GM21619 (cell line): ENCODE data around the gene LPP.

Experiments
- ATAC-seq: cut with Tn5 transposase; IDR thresholded peaks from one replicate; pipeline ENCODE4 v1.9.1; 2021; ENCODE audit not compliant: unreplicated experiment

Gene LPP

DNA sequence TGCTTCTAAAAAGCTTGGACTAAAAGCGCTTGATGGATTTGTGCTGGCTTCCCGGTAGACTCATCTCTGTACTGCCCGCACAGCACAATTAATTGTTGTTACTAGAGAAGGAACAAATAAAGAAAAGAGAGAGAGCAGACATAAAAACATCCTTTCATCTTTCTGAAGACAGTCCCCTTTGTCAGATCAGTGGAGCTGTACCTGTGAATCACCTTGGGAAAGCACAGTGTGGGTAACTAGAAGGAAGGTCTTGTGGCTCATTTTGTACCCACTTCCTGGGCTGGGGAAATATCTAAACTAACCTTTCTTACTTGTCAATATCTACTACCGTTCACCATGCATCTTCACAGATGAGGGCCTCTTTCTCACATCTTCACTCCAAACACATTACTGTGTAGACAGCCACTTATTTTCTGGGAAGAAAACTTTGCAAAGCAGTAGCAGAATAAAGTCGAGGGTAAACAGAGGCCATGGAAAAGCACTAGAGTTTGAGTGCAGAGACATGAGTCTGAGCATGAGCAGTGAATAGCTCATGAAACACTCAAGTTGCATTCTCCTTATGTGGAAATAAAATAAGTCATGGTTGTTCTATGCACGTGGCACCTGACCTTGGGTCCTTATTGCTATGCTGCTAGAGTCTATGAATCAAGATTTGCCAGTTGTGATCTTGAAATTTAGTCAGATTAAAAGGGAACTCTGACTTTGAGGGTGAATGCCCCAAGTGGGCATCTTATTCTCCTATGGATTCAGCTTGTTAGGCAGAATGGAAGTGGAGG is 169.3 kb downstream of the LPP start:
- no peak for ATAC-seq

DNA sequence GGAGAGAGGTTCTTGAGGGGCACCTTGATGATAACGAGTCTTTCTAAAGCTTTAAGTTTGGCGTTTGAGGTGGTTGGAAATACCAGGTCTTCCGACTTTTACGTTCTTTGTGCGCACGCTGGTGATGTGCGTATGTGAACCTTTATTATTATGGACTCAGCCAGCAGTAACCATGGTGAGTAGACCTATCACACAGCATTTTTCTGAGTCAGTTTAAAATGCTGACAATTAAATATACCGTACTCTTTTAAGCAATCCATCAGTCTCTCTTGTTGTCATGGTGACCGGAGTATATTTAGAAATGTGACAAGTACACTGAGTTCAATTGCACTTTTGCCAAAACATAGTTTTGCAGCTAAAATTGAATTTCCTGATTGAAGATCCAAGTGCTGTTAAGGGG is 172.2 kb downstream of the LPP start:
- no peak for ATAC-seq

DNA sequence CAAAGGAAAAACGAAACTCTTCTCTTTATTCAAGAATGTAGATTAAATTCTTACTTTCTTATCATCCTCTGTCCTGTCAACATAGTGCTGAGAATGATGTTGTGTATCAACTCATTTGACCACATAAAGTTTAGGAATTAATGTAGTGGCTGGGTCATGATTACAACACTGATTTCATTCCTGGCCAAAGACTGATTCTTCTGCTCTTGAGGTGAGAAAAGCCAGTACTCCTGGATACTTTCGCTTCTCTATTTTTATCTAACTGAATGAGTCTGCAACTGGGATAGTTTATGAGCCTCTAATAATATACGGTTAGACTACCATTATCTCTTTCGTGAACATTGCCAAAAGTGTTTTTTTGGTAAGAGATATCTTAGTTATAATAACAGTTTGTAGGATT is 173.0 kb downstream of the LPP start:
- ATAC-seq, result no peak

DNA sequence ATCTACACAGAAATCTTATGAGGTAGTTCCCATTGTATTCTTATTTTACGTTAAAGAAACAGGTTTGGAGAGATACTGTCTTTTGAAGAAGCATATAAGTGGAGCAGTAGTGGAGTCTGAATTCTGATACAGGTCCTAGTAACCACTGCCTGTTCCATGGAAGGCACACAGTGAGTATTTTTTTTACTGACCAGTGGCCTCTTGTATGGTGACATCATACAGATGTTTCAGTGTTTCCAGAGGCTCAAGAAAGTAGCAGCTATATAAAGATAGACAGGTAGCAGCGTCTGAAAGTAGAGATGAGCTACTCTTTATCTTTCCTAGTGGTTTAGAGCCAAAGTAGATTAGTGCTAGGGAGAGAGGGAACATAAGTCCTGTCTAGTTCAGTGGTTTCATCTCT is 173.5 kb downstream of the LPP start:
- no peak for ATAC-seq

DNA sequence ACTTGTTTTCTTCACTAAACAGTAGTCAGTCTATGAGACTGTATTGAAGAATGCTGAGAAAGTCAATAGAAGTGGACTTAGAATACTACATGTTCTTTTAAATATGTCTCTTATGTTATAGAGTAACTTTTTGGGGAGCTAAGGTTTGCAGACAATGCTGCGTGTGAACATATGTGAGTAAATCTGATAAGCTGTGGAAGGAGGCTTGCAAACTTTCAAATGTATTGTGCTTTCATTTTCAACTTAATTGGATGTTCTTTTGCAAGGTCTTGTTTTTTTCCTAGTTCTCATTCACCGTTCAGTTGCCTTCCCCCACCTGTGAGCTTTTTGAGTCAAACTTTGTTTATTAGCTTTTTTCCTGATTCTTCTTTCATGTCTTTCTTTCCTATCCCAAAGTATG is 176.2 kb downstream of the LPP start:
- ATAC-seq, result no peak

DNA sequence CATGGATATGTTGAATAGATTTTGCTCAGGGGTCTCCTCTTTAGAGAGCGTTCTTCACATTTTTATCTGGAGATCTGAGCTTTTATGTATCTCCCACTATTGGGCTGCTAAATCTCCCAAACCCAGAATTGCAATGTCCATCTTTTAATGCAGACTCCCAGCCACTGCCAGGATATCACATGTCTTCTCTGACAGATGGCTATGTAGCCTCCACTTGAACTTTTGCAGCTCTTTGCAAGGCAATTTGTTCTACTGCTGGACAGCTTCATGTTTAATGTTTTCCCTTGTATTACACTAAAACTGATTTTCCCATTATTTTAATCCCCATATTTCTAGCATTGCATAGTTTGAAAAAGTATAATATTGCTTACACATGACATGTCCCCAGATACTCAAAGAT is 177.2 kb downstream of the LPP start:
- ATAC-seq, result no peak

DNA sequence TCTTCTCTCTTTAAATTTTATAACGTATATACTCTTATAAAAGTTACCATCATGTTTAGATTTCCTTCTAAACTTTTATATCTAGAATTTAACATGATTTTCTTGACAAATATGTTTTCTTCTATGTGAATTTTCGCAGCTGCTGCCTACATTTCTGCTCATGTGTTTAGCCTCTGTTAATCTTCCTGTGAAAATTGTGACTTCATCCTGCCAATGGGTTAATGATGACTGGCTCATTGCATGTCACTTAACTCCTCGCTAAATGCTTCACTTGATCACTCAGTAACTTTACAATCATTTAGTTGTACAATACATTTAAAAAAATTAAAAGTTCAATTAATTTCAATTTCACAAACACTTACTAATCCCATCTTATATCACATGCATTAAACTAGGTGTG is 178.1 kb downstream of the LPP start:
- ATAC-seq, result no peak

DNA sequence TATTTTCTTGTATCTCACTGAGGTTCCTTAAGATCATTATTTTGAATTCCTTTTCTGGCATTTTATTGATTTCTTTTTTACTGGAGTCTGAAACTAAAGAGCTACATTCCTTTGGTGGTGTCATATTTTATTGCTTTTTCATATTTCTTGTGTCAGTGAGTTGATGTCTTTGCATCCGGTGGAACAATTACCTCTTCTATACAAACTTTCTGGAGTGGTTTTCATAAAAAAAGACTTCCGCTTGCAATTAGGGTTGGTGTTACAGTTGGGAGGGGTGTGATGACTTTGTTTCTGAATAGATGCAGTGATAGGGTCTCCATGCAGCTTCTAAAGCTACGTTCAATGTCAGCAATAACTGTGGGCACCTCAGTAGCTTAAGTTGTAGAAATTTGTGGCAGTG is 181.7 kb downstream of the LPP start:
- no peak for ATAC-seq

DNA sequence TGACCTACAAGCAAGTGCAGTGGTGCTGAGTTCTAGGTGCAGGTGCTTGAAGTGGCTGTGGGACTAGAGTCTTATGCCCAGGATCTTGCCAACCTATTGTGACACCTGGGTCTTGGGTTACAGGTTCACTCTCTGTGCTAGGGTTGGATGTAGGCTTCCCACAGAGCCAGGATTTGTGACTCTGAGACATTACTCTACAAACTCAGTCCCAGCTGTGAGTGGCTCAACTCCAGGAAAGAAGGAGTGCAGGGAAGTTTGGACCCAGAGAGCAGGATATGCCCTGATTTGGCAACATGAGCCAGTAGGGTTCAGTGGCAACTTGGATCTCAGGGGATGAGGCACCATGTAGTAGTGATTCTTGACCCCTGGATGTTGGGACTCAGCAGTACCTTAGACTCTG is 182.2 kb downstream of the LPP start:
- no peak for ATAC-seq

DNA sequence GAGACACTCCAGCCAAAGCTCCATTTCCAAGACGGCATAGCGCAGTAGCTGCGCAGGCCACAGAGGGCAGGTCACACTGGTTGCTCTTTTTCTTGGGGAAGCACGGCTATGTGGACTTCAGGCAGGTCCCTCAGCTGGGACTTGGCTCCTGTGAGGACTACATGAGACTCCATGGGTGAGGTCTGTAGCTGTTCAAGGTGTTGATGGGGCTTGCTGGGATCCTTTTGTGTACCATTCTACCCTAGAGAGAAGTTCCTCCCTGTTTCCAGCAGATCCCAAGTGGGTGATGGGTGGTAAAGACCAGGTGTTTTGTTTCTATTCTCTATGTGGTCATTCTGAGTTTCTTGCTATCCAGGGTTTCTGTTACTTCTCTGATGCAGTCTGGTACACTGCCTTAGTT is 183.3 kb downstream of the LPP start:
- no peak for ATAC-seq

DNA sequence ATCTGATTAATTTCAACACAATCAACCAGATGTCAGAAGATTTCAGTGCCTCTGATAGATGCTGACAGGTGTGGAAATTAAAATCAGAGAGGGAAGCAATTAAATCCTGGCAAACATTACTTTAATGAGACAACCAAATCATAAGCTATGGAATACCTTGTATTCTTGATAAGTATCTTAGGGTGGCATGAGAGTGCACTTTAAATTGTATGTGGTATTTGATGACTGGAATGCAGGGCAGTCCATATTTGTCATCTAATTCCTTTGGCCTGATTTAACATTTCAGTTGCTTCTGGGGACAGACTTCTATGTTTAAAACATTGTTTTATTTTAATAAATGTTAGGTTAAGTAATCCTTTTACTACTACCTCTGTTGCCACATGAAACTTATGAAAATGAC is 184.1 kb downstream of the LPP start:
- ATAC-seq, result no peak

DNA sequence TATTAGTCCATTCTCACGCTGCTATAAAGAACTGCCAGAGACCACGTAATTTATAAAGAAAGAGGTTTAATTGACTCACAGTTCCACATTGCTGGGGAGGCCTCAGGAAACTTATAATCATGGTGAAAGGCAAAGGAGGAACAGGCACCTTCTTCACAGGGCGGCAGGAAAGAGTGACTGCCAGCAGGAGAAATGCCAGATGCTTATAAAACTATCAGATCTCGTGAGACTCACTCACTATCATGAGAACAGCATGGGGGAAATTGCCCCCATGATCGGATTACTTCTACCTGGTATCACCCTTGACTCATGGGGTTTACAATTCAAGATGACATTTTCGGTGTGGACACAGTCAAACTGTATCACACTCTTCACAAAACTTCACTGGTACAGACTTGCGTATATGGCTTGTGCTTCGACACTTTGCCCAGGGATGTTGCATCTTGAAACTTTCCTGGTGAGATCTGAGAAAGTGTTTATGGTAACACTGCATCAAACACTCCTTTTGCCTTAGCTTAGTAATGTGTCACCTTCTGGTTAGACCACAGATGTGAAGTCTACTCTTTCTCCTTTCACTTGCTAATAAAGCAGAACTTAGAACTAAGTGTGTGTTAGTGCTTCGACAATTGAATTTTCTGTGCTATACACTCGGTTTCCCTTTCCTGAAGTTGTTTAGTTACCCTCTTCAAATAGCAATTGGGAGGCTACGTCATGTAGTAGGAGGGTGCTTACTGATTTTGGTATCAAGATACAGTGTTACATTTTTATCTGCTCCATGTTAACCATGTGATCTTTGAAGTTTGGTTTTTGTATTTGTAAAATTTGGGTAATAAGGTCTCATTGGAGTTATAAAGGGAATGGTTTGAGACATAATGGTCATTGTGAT is 185.7 kb downstream of the LPP start:
- peak; percentile 64 for ATAC-seq

DNA sequence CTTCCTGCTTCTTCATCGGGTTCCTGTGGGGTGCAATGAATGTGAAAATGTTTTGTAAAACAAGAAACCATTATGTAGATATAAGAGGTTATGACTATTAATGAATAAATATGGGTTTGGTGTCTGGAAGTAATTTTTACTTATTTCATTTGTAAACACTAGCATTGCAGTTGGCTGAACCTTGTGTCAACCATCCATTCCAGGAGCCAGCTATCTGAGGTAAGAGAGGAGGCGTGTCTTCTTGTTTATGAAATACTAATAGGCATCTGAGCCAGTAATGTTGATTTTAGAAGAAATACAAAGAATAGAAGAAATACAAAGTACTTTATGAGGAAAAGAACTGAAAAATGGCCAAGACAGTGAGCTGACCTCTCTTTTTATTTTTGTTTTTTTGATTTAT is 187.5 kb downstream of the LPP start:
- ATAC-seq, result no peak

DNA sequence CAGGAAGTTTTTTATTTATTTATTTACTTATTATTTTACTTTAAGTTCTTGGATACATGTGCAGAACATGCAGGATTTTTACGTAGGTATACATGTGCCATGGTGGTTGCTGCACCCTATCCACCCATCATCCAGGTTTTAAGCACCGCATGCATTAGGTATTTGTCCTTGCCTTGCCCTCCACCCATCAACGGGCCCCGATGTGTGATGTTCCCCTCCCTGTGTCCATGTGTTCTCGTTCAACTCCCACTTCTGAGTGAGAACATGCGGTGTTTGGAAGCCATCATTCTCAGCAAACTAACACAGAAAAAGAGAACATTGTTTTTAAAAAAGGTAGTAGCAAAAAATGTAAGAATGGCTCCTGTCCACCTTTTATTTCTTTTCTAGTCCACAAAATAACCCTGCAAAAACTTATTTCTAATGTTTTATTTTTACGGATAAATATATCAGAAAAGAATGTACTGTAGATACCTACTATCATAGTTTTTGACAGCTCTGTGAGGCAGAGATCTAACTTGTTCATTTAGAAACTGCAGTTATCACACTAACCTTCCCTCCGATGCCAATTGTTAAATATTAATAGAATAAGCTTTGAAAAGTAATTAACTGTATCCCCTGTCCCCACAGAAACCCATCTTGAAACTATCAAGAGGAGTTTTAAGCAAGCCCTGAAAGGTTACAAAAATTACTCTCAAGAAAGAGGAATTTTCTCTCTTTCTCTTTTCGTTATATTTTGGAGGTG is 189.2 kb downstream of the LPP start:
- ATAC-seq, result peak; percentile 69

DNA sequence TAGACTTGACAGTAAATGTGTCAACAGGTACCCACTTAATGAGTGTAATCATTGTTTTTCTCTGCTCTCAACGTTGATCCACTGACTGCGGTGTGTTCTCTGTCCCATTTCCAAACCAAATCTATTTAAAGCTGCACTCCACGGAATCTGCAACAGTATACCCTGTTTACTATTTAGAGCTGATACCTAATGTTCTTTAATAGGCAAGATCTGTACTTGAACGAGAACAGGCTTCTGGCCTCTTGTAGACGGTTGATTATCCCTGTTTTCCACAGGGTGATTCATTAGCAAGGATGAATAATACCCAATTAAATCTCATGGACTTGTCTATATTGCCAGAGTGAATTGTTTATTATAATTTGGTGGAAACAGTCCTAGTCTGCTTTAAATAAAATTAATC is 189.9 kb downstream of the LPP start:
- no peak for ATAC-seq

DNA sequence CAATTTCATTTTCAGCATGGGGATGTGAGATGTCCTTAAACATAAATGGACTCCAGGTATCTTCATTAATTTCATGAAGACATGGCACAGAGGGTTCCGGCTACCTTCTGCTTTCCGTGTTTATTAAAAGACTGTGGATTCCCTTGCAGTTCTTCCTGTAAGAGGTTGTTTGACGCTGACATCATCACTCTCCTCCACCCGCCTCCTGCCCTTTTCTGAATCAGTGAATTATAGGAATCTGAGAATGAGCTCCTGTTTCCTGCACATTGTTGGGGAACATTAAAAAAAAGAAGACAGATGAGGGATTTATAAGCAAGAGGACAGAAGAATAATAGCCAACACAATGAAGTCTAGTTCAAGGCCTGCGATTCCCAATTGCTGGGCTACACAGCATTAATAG is 191.3 kb downstream of the LPP start:
- no peak for ATAC-seq

DNA sequence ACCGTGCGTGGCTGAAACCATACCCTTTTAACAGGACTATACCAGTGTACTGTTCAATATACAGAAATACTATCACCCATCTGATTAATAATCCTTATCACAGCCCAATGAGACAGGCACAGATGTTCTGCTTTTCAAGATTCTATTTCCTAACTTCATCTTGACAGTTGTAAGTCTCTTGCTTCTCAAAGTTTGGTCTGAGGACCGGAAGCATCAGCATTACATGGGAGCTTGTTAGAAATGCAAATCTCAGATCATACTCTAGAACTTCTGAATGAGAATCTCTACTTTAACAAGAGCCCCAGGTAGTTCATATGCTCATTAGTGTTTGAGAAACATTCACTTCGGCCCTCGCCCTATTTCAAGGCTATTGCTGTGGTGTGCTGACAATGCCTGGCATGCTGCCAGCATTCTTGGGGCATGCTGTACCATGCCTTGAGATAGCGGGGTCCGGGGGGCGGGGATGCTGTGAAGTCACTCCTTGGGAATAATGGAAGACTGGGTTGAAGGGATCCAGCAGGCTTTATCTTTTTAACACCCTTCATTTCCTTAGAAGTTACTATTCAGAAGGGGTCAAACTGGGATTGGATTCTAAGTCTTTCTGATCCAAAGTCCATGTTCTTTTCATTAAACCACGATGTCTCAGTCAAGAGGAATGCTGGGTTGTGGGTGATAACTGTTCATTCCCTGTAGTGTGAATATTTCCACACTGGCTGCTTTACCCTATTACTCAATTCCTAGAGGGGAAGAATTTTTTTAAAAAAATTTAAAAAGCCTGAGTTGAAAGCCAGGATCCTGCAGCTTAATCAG is 194.7 kb downstream of the LPP start:
- no peak for ATAC-seq

DNA sequence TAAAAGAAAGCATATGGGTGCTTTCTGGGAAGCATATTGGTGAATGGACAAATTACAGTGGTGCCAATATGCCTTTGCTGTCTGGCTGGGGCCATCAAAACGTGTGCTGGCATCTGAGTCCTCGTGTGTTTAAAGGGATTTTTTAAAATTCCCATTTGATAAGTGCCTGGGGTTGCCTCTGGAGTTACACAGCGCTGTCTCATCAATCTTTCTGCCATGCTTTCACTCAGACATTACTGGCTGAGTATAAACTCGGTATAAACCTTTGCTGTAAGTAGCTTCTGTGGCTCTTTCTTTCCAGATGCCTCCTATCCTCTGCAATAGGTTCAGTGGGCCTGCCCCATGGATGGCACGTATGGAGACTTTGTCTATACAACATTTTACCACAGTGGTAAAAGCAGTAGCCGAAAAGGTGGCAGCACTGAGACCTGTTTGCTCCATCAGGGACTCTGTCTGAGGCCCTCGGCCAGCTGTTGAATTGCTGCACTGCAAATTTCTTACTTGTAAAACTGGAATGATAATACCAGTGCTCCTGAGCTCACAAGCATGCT is 195.5 kb downstream of the LPP start:
- ATAC-seq, result no peak

DNA sequence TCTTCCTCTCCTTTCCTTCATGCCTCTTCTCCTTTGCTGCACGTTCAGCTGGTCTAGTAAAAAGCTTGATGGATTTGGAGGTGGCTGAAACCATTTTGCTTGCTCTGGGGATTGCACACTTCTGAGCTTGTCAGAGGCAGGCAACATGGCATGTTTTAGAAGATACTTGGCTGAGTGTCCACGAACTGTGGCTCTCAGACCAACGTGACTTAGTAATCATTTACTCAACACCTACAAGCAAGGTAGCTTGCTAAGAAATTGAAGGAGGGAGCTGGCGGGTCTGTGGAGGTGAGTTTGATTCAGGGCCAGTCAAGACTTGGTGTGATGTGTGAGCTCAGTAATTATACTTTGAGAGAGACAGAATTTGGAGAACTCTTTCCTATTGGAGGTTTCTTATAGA is 196.0 kb downstream of the LPP start:
- no peak for ATAC-seq

DNA sequence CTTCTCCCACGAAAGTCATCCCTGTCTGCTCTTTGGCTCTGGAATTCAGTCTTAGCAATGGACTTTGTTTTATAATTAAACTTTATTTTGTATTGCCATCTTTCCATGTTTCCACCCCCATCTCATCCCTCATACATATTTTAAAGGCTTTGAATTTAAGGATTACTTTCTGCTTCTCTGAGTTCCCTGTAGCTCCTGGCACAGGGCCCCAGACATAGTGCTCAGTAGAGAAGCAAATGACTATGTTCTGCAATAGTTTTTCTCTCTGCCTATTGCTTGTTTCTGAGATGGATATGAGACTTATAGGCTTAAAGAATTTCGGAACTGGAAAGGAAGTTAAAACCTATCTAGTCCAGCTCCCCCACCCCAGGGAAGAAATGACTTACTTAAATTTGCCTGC is 197.0 kb downstream of the LPP start:
- ATAC-seq, result no peak

DNA sequence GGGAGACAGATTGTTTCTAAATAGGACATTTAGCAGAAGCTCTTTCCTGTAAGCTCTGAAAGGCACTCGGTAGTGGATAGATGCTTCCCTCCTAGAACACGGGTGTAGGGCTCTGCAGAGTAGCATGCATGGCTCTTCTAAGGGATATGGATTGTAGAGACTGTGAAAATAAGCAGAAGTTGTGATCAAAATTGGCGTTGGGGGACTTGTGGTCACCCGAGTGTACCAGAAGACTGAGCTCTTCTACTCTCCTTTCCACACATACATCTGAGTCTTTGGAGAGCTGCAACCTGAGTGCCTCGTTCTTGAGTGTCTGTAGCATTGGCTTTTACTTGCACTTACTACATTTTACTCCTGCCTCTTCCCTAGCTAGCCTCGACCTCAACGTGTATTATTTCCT is 197.7 kb downstream of the LPP start:
- ATAC-seq, result no peak
